ENCODE data around the gene TMEM100. TPM values are rescaled to one million over a fixed set of nuclear protein-coding genes. Genes with fewer than 3 reads are reported as not detected.

TMEM100 gene
- total and polyA plus RNA-seq, 2 of the 8 experiments (the other 6 are each of a cell fraction or from before 2014, with no cell fraction given): 0.36 to 0.48 TPM

- H3K27me3 ChIP-seq (replicated peaks in 1 of 4; ENCODE audit: control insufficient read depth in 3 of 4, extremely low read depth in 1 of 4, insufficient read depth in 3 of 4, low read length in 3 of 4): no peaks in the 10 kb centered on the region
- H2BK120ac ChIP-seq (replicated peaks; ENCODE audit: low read depth, low read length): no peak overlapping the region
- H4K20me1 ChIP-seq (replicated peaks in 1 of 2; ENCODE audit: control insufficient read depth in 1 of 2, insufficient read depth in 2 of 2, low read length in 2 of 2): no peaks in the 10 kb centered on the region
- H3K9ac ChIP-seq (replicated peaks in 1 of 4; ENCODE audit: extremely low read depth in 1 of 4, low read depth in 3 of 4, low read length in 3 of 4): no peak overlapping the region
- H2BK15ac ChIP-seq (ENCODE audit: low read length): no peak overlapping the region
- H3K4me2 ChIP-seq (ENCODE audit: insufficient read depth in 1 of 2, low read depth in 2 of 2, low read length in 2 of 2): no peak overlapping the region
- no peak overlapping the region for H2BK12ac ChIP-seq (ENCODE audit: low read depth, low read length)
- no peak overlapping the region for H3K27ac ChIP-seq (ENCODE audit: low read depth, low read length)
- H3K56ac ChIP-seq (replicated peaks; ENCODE audit: insufficient read length, low read depth, low read length): no peak overlapping the region
- peaks cover 0 to 8% (median 3%) of the 10 kb centered on the region in 4 experiments; a peak in 4 of 7 replicates for H3K4me1 ChIP-seq (replicated peaks in 1 of 4; ENCODE audit: control insufficient read depth in 3 of 4, insufficient read depth in 4 of 4, low read length in 3 of 4)
- H3K4me3 ChIP-seq (ENCODE audit: extremely low read depth in 1 of 4, insufficient read depth in 2 of 4, low read depth in 3 of 4, low read length in 4 of 4): no peak overlapping the region
- H4K5ac ChIP-seq (ENCODE audit: insufficient read length, low read depth, low read length): no peak overlapping the region
- H2BK5ac ChIP-seq (ENCODE audit: low read depth, low read length): no peak overlapping the region
- H3K79me2 ChIP-seq (ENCODE audit: control insufficient read depth in 1 of 2, insufficient read depth in 2 of 2, low read length in 2 of 2): no peaks in the 10 kb centered on the region
- H3K79me1 ChIP-seq (ENCODE audit: low read depth, low read length): no peaks in the 10 kb centered on the region
- H3K9me3 ChIP-seq (ENCODE audit: insufficient read depth in 2 of 2, low read depth in 1 of 2, low read length in 1 of 2): no peaks in the 10 kb centered on the region
- ChIA-PET POLR2A (ENCODE audit: partially characterized antibody) (interaction anchor here (1.2 kb wide), 1 partner anchor 188 kb away, joined by 3 read pairs; no protein-coding TSS in a partner anchor), CTCF (ENCODE audit: partially characterized antibody) (interaction anchor here (0.8 to 8.4 kb wide), 15 partner anchors 8 to 209 kb away, joined by 3 to 96 read pairs (median 4); partner anchors contain the start of gene PCTP)
- H3K18ac ChIP-seq (ENCODE audit: extremely low read depth, low read length): no peak overlapping the region
- 88% methylated on average over 6 of the region's 6 CpGs; no CpG with 5 or more reads in 1 of the 2 experiments for WGBS, 2 experiments (ENCODE audit: extremely low coverage in 1 of 2, insufficient coverage in 1 of 2, insufficient read length in 1 of 2, insufficient replicate concordance in 2 of 2, low coverage in 1 of 2, low lambda C conversion rate in 2 of 2, missing lambda C conversion rate in 1 of 2)
- H4K8ac ChIP-seq (ENCODE audit: extremely low read depth, insufficient read depth, low read length): no peak overlapping the region
- FAIRE-seq (no peak), DNase-seq (ENCODE audit: low read depth in 1 of 2, low spot score in 2 of 2) (no peak)
- no peak overlapping the region for H2AFZ ChIP-seq (ENCODE audit: low read length)
- H4K91ac ChIP-seq (replicated peaks; ENCODE audit: insufficient read length, low read length): no peak overlapping the region
- no peak overlapping the region for H2BK20ac ChIP-seq (ENCODE audit: low read length)
- H3K23me2 ChIP-seq (ENCODE audit: low read depth, low read length): no peaks in the 10 kb centered on the region
- no peak overlapping the region for H3K4ac ChIP-seq (replicated peaks; ENCODE audit: insufficient read length, low read depth, low read length)
- H3K14ac ChIP-seq (ENCODE audit: insufficient read length): no peak overlapping the region
- H3K36me3 ChIP-seq (ENCODE audit: control insufficient read depth in 2 of 4, insufficient read depth in 4 of 4, low read length in 3 of 4): no peaks in the 10 kb centered on the region
- H3K23ac ChIP-seq (ENCODE audit: insufficient read length): no peak overlapping the region
- H2AK5ac ChIP-seq (ENCODE audit: low read depth, low read length): no peak overlapping the region
- no peak for TF ChIP-seq ZNF274 (IDR thresholded peaks at IDR 0.05; ENCODE audit: borderline replicate concordance, extremely low read depth, low read length)
Measured at GRCh38 chr17:55720919-55721836, 1.5 kb downstream of the TMEM100 start.

Data from H1 (cell line).